Measurements from ENCODE around the gene KCNIP3.

DNA sequence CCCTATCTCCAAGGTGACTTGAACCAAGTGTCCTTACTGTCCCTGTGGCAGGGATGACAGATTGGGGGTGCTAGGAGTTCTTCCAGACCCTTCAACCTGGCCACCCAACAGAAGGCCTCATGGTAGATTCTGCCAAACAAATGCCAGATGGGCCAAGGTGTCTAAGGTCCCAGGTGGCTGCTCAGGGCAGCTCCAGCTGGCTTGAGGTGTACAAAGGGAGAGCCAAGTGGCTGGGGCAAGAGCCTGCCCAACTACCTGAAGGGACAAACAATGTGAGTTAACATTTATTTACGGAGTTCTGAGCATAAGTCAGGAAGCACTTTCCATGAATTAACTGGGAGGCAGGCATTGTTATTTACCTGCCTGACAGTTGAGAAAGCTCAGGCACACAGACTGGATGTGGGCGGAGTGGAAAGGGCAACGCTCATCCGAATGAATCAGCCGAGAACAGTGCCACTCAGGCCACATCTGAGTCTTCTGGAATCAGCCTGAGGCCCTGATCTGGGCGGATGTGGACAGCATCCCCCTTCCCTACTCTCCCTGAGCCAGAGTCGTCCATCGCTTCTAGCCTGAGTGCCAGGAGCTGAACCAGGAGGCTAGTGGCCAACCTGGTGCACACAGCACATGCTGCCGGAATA is 4.4 kb upstream of the KCNIP3 start:
- TF ChIP-seq, protein P1, sequence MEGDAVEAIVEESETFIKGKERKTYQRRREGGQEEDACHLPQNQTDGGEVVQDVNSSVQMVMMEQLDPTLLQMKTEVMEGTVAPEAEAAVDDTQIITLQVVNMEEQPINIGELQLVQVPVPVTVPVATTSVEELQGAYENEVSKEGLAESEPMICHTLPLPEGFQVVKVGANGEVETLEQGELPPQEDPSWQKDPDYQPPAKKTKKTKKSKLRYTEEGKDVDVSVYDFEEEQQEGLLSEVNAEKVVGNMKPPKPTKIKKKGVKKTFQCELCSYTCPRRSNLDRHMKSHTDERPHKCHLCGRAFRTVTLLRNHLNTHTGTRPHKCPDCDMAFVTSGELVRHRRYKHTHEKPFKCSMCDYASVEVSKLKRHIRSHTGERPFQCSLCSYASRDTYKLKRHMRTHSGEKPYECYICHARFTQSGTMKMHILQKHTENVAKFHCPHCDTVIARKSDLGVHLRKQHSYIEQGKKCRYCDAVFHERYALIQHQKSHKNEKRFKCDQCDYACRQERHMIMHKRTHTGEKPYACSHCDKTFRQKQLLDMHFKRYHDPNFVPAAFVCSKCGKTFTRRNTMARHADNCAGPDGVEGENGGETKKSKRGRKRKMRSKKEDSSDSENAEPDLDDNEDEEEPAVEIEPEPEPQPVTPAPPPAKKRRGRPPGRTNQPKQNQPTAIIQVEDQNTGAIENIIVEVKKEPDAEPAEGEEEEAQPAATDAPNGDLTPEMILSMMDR (IDR thresholded peaks at IDR 0.05; ENCODE audit: insufficient read depth, low read length), result no peak
- TF ChIP-seq POLR2AphosphoS5 (IDR thresholded peaks at IDR 0.05; ENCODE audit: low read depth) (no peak), GABPA (IDR thresholded peaks at IDR 0.05; ENCODE audit: low read depth) (no peak), SPI1 (IDR thresholded peaks at IDR 0.05; ENCODE audit: borderline replicate concordance, low read depth) (no peak)
